ENCODE measurements around the gene GRPEL2.

DNA sequence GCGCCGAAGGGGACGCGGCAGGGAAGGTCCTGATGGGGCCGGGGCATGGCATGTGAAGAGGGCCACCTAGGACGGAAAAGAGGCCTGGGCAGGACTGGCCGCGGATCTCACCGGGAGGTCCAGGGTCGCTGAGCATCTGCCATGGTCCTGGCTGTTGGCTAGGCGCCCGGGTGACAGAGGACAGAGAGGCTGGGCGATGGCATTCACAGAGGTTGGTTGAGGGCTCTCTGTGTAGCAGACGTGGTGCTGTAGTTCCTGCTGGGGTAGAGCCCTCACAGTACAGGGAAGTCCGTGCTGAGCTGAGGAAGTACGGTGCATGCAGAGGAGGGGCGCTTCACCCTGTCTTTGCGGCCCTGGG lies 13.0 kb downstream of the GRPEL2 start:
- TF ChIP-seq, protein P1, sequence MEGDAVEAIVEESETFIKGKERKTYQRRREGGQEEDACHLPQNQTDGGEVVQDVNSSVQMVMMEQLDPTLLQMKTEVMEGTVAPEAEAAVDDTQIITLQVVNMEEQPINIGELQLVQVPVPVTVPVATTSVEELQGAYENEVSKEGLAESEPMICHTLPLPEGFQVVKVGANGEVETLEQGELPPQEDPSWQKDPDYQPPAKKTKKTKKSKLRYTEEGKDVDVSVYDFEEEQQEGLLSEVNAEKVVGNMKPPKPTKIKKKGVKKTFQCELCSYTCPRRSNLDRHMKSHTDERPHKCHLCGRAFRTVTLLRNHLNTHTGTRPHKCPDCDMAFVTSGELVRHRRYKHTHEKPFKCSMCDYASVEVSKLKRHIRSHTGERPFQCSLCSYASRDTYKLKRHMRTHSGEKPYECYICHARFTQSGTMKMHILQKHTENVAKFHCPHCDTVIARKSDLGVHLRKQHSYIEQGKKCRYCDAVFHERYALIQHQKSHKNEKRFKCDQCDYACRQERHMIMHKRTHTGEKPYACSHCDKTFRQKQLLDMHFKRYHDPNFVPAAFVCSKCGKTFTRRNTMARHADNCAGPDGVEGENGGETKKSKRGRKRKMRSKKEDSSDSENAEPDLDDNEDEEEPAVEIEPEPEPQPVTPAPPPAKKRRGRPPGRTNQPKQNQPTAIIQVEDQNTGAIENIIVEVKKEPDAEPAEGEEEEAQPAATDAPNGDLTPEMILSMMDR (IDR thresholded peaks at IDR 0.05): no peak
- TF ChIP-seq EZH2 (IDR thresholded peaks at IDR 0.05) (no peak), EZH2phosphoT487 (IDR thresholded peaks at IDR 0.05) (no peak)

All from neural progenitor cell (in vitro differentiated cells).